WTC11 (cell line): ENCODE data around the gene INPP5K. TPM values are rescaled to one million over a fixed set of nuclear protein-coding genes. Genes with fewer than 3 reads are reported as not detected.
A peak's percentile ranks its signal among the peaks of the same experiment; 100 is the strongest.

Experiments used
- ATAC-seq: fragments of 200-7000 bp; cut with Tn5 transposase; 2 replicates; pipeline ENCODE4 v1.10.0; 2021; ENCODE audit warnings: mild to moderate bottlenecking, moderate library complexity
- CTCF ChIA-PET: fragments of 300-600 bp; sonication (Branson Sonifier 250); formaldehyde crosslinking; loops from one replicate; lab custom pipeline; 2021; ENCODE audit warnings: antibody characterized with exemption; lab: Charles Lee
- POLR2A ChIA-PET: fragments of 350-600 bp; sonication (Branson Sonifier 250); formaldehyde crosslinking; loops from one replicate; lab custom pipeline; 2021; ENCODE audit warnings: antibody characterized with exemption; lab: Charles Lee
- DNase-seq: peaks from one replicate; pipeline ENCODE4 v3.0.0; 2021; ENCODE audit warnings: low spot score
- H3K27ac Mint-ChIP-seq: 2 replicates; pipeline ENCODE4 v1.8.0; 2021; ENCODE audit warnings: mixed read lengths
- H3K27me3 Mint-ChIP-seq: 2 replicates; pipeline ENCODE4 v1.8.0; 2021; ENCODE audit warnings: low read depth, mild to moderate bottlenecking, moderate library complexity, mixed read lengths
- H3K36me3 Mint-ChIP-seq: 2 replicates; pipeline ENCODE4 v1.8.0; 2021; ENCODE audit warnings: mixed read lengths
- H3K4me1 Mint-ChIP-seq: 2 replicates; pipeline ENCODE4 v1.8.0; 2022; ENCODE audit warnings: mixed read lengths
- H3K4me3 Mint-ChIP-seq: 2 replicates; pipeline ENCODE4 v1.8.0; 2021; ENCODE audit warnings: mild to moderate bottlenecking, moderate library complexity, mixed read lengths
- H3K9me3 Mint-ChIP-seq: 2 replicates; pipeline ENCODE4 v1.8.0; 2021; ENCODE audit warnings: mixed read lengths
- CREM ChIP-seq: sonication (generic); formaldehyde crosslinking; IDR thresholded peaks from 2 replicates; pipeline ENCODE4 v1.8.1; 2022; ENCODE audit warnings: mild to moderate bottlenecking, missing genetic modification reagents, moderate library complexity
- E2F1 ChIP-seq: sonication (generic); formaldehyde crosslinking; IDR thresholded peaks from 2 replicates; pipeline ENCODE4 v1.8.0; 2022; ENCODE audit warnings: mild to moderate bottlenecking, missing genetic modification reagents
- E2F5 ChIP-seq: sonication (generic); formaldehyde crosslinking; IDR thresholded peaks from 2 replicates; pipeline ENCODE4 v1.8.1; 2022; ENCODE audit warnings: mild to moderate bottlenecking, moderate library complexity, missing genetic modification reagents
- GABPB1 ChIP-seq: sonication (generic); formaldehyde crosslinking; IDR thresholded peaks from 2 replicates; pipeline ENCODE4 v1.8.1; 2023; ENCODE audit warnings: mild to moderate bottlenecking, missing genetic modification reagents
- NFYB ChIP-seq: sonication (generic); formaldehyde crosslinking; conservative IDR thresholded peaks from 2 replicates; pipeline ENCODE4 v1.8.0; 2022; ENCODE audit warnings: low read depth, missing genetic modification reagents
- OVOL2 ChIP-seq: fragments of 250-450 bp; sonication (Bioruptor Pico); IDR thresholded peaks from 2 replicates; pipeline ENCODE4 v1.9.0; 2021; ENCODE audit warnings: mild to moderate bottlenecking, borderline replicate concordance
- RELA ChIP-seq: sonication (generic); formaldehyde crosslinking; IDR thresholded peaks from 2 replicates; pipeline ENCODE4 v1.8.1; 2022; ENCODE audit warnings: missing genetic modification reagents, mild to moderate bottlenecking, borderline replicate concordance
- SP1 ChIP-seq: sonication (generic); formaldehyde crosslinking; conservative IDR thresholded peaks from 2 replicates; pipeline ENCODE4 v1.8.1; 2022; ENCODE audit warnings: missing genetic modification reagents
- TCF7 ChIP-seq: sonication (generic); formaldehyde crosslinking; IDR thresholded peaks from 2 replicates; pipeline ENCODE4 v1.8.0; 2022; ENCODE audit warnings: mild to moderate bottlenecking, low read depth, missing genetic modification reagents, moderate library complexity
- ZNF219 ChIP-seq: sonication (generic); formaldehyde crosslinking; IDR thresholded peaks from 2 replicates; pipeline ENCODE4 v1.8.0; 2023; ENCODE audit warnings: missing genetic modification reagents, mild to moderate bottlenecking, borderline replicate concordance
- ZNF263 ChIP-seq: sonication (generic); formaldehyde crosslinking; IDR thresholded peaks from 2 replicates; pipeline ENCODE4 v1.8.1; 2022; ENCODE audit warnings: low read depth, mild to moderate bottlenecking, moderate library complexity, missing genetic modification reagents
- ZNF512 ChIP-seq: sonication (generic); formaldehyde crosslinking; IDR thresholded peaks from 2 replicates; pipeline ENCODE4 v1.8.1; 2022; ENCODE audit warnings: missing genetic modification reagents, borderline replicate concordance
- ZNF532 ChIP-seq: fragments of 250-450 bp; sonication (Bioruptor Pico); IDR thresholded peaks from 2 replicates; pipeline ENCODE4 v1.9.0; 2021; ENCODE audit warnings: mild to moderate bottlenecking, borderline replicate concordance
- total RNA-seq: library from RNA; stranded (reverse); gene quantifications from 3 replicates; pipeline ENCODE4 v1.2.3, GENCODE V29; 2021
- TF ChIP-seq, protein P1 (sequence below): fragments of 250-450 bp; sonication (Bioruptor Pico); IDR thresholded peaks from 2 replicates; pipeline ENCODE4 v1.9.0; 2021; ENCODE audit warnings: mild to moderate bottlenecking

The INPP5K gene
- total RNA-seq, 1 experiment from 2014 or later: 26.8 TPM

GRCh38 chr17:1505586-1505985, 10.8 kb downstream of the INPP5K start:
- ATAC-seq (no peak), DNase-seq (no peak)
- ChIA-PET POLR2A (interaction anchor here (1.1 kb wide), 1 partner anchor 13 kb away, joined by 3 read pairs; the partner anchor contains the start of gene MYO1C), CTCF (interaction anchor here (0.6 to 3.2 kb wide), 4 partner anchors 10 to 163 kb away, joined by 3 to 22 read pairs (median 5); partner anchors contain the start of gene INPP5K)
- H3K27me3 Mint-ChIP-seq: no peaks in the 10 kb centered on the region
- no peaks in the 10 kb centered on the region for H3K36me3 Mint-ChIP-seq
- no peaks in the 10 kb centered on the region for H3K4me1 Mint-ChIP-seq
- H3K9me3 Mint-ChIP-seq: no peaks in the 10 kb centered on the region
- no peak for TF ChIP-seq ZNF532 (CRISPR knock-in tag)
- no peak for TF ChIP-seq NFYB (CRISPR knock-in tag)
- no peak for TF ChIP-seq TCF7
- TF ChIP-seq RELA (CRISPR knock-in tag): no peak
- TF ChIP-seq GABPB1 (CRISPR knock-in tag): no peak
- no peak for TF ChIP-seq ZNF512 (CRISPR knock-in tag)
- TF ChIP-seq SP1 (CRISPR knock-in tag): no peak
- no peak for TF ChIP-seq OVOL2
- peak overlapping the region; percentile 58; the same call in 1 of the 2 replicates for H3K27ac Mint-ChIP-seq
- H3K4me3 Mint-ChIP-seq: no peak overlapping the region

- Mint-ChIP-seq H3K4me3 (no peak overlapping the region), H3K27ac (peak overlapping the region; percentile 41; the same call in 1 of the 2 replicates), H3K36me3 (no peaks in the 10 kb centered on the region), H3K4me1 (no peaks in the 10 kb centered on the region), H3K9me3 (no peaks in the 10 kb centered on the region), H3K27me3 (no peaks in the 10 kb centered on the region)
- no peak for DNase-seq
- no peak for ATAC-seq
- TF ChIP-seq, protein P1, sequence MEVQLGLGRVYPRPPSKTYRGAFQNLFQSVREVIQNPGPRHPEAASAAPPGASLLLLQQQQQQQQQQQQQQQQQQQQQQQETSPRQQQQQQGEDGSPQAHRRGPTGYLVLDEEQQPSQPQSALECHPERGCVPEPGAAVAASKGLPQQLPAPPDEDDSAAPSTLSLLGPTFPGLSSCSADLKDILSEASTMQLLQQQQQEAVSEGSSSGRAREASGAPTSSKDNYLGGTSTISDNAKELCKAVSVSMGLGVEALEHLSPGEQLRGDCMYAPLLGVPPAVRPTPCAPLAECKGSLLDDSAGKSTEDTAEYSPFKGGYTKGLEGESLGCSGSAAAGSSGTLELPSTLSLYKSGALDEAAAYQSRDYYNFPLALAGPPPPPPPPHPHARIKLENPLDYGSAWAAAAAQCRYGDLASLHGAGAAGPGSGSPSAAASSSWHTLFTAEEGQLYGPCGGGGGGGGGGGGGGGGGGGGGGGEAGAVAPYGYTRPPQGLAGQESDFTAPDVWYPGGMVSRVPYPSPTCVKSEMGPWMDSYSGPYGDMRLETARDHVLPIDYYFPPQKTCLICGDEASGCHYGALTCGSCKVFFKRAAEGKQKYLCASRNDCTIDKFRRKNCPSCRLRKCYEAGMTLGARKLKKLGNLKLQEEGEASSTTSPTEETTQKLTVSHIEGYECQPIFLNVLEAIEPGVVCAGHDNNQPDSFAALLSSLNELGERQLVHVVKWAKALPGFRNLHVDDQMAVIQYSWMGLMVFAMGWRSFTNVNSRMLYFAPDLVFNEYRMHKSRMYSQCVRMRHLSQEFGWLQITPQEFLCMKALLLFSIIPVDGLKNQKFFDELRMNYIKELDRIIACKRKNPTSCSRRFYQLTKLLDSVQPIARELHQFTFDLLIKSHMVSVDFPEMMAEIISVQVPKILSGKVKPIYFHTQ (CRISPR knock-in tag): no peak
- TF ChIP-seq SP1 (CRISPR knock-in tag): no peak
- TF ChIP-seq E2F1 (CRISPR knock-in tag): no peak
- no peak for TF ChIP-seq ZNF219 (CRISPR knock-in tag)
- TF ChIP-seq CREM (CRISPR knock-in tag): no peak
- TF ChIP-seq E2F5 (CRISPR knock-in tag): no peak
- no peak for TF ChIP-seq GABPB1 (CRISPR knock-in tag)
- no peak for TF ChIP-seq ZNF263
- CTCF ChIA-PET: interaction anchor here (0.5 to 3.2 kb wide), 4 partner anchors 11 to 140 kb away, joined by 3 to 22 read pairs (median 4); partner anchors contain the start of gene INPP5K
- POLR2A ChIA-PET: no interaction called here
These were observed 11.5 kb downstream of the INPP5K start for GRCh38 chr17:1504866-1505265.
